Mononuclear cell (primary cell): Measurements from ENCODE around the gene ARL6IP1. TPM values are rescaled to one million over a fixed set of nuclear protein-coding genes. Genes with fewer than 3 reads are reported as not detected.

Experiments
- H3K27me3 ChIP-seq: 2 replicates; pipeline ENCODE4 v1.6.0; 2011; ENCODE audit warnings: low read length, control low read depth; ENCODE audit not compliant: insufficient read depth
- H3K4me1 ChIP-seq: 2 replicates; pipeline ENCODE4 v1.5.1; 2011; ENCODE audit warnings: mild to moderate bottlenecking, low read length, control low read depth; ENCODE audit not compliant: insufficient read depth
- H3K4me3 ChIP-seq: 2 replicates; pipeline ENCODE4 v1.5.1; 2011; ENCODE audit warnings: mild to moderate bottlenecking, low read length, moderate library complexity
- H3K9me3 ChIP-seq: 2 replicates; pipeline ENCODE4 v1.5.1; 2011; ENCODE audit warnings: low read depth, mild to moderate bottlenecking, control low read depth, low read length
- total RNA-seq: library from RNA; depleted of rRNA; stranded (reverse); fragments of >200 nt; gene quantifications from one replicate; pipeline ENCODE4 v1.2.3, GENCODE V29; 2012

ARL6IP1 gene
- total RNA-seq, result 255 TPM

GRCh38 chr16:18801145-18801972 is at the start of gene ARL6IP1:
Gene ARL6IP1, minus strand, starts transcription at chr16:18801549. Its CDS starts 83 bp downstream, at chr16:18801466.
- no peaks in the 10 kb centered on the region for H3K9me3 ChIP-seq
- peaks cover 56% of the 10 kb centered on the region for H3K4me1 ChIP-seq
- peak within 1 kb of the TSS; percentile 90 for H3K4me3 ChIP-seq
- no peaks in the 10 kb centered on the region for H3K27me3 ChIP-seq

- H3K27me3 ChIP-seq, result no peaks in the 10 kb centered on the region
- H3K9me3 ChIP-seq, result no peaks in the 10 kb centered on the region
- H3K4me1 ChIP-seq, result no peaks in the 10 kb centered on the region
- H3K4me3 ChIP-seq, result no peak overlapping the region
Observed at GRCh38 chr16:18846416-18846815, 45.1 kb upstream of the ARL6IP1 start.

GRCh38 chr16:18842565-18842964 is 41.2 kb upstream of the ARL6IP1 start:
- no peaks in the 10 kb centered on the region for H3K4me1 ChIP-seq
- no peaks in the 10 kb centered on the region for H3K9me3 ChIP-seq
- H3K27me3 ChIP-seq, result no peaks in the 10 kb centered on the region
- no peak overlapping the region for H3K4me3 ChIP-seq

GRCh38 chr16:18841833-18842525 is 40.6 kb upstream of the ARL6IP1 start:
- no peaks in the 10 kb centered on the region for H3K4me1 ChIP-seq
- no peak overlapping the region for H3K4me3 ChIP-seq
- no peaks in the 10 kb centered on the region for H3K9me3 ChIP-seq
- H3K27me3 ChIP-seq, result no peaks in the 10 kb centered on the region

DNA sequence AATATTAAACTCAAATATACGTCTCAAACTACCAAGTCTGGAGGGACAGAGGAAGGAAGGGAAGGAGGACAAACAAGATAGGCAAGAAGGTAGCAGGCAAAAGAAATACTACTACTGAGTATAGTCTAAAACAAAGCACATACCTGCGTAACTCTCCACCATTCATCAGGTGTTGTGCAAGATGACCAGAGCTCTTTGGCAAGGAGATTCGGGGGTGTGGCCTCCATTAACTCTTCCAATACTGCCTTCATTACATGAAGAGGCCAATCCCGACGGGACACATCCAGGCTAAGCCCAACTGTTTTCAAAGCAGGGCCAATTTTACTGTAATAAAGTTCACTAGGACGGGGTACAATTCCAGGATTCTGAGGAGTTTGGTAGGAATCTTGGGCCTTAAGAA is 38.2 kb upstream of the ARL6IP1 start:
- Histone ChIP-seq H3K4me3 (no peak overlapping the region), H3K4me1 (no peaks in the 10 kb centered on the region), H3K9me3 (no peaks in the 10 kb centered on the region), H3K27me3 (no peaks in the 10 kb centered on the region)

GRCh38 chr16:18836702-18837101 is 35.4 kb upstream of the ARL6IP1 start:
- Histone ChIP-seq H3K4me3 (no peak overlapping the region), H3K27me3 (no peaks in the 10 kb centered on the region)

GRCh38 chr16:18834864-18835263 is 33.5 kb upstream of the ARL6IP1 start:
- H3K4me1 ChIP-seq, result no peaks in the 10 kb centered on the region
- H3K4me3 ChIP-seq, result no peak overlapping the region
- no peaks in the 10 kb centered on the region for H3K9me3 ChIP-seq
- H3K27me3 ChIP-seq, result no peaks in the 10 kb centered on the region

More at GRCh38 chr16:18836702-18837101, 35.4 kb upstream of the ARL6IP1 start:
- H3K4me1 ChIP-seq, result no peaks in the 10 kb centered on the region
- no peaks in the 10 kb centered on the region for H3K9me3 ChIP-seq

- H3K9me3 ChIP-seq, result no peaks in the 10 kb centered on the region
- no peak overlapping the region for H3K4me3 ChIP-seq
- no peaks in the 10 kb centered on the region for H3K4me1 ChIP-seq
- H3K27me3 ChIP-seq, result no peaks in the 10 kb centered on the region
Observed at GRCh38 chr16:18833707-18834505, 32.6 kb upstream of the ARL6IP1 start.

DNA sequence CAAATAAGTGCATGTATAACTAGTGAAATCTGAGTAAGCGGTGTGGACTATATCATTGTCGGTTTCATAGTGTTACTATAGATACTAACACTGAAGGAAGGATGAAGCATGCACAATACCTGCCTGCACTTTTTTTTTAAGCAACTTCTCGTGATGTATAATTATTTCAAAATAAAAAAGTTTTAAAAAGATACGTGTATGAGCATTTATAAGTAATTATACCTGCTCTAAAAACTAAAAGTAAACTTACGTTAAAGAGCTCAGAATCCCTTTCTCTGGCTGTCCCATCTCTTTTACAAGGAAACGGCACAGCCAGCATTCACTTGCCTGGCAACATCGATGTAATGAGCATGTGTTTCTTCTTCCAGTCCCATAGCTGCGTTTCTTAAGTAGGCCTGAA is 31.3 kb upstream of the ARL6IP1 start:
- no peaks in the 10 kb centered on the region for H3K9me3 ChIP-seq
- H3K27me3 ChIP-seq, result no peaks in the 10 kb centered on the region
- H3K4me3 ChIP-seq, result no peak overlapping the region
- H3K4me1 ChIP-seq, result no peaks in the 10 kb centered on the region

GRCh38 chr16:18832006-18832405 is 30.7 kb upstream of the ARL6IP1 start:
- H3K4me3 ChIP-seq, result no peak overlapping the region
- H3K9me3 ChIP-seq, result no peaks in the 10 kb centered on the region
- no peaks in the 10 kb centered on the region for H3K27me3 ChIP-seq
- no peaks in the 10 kb centered on the region for H3K4me1 ChIP-seq

DNA sequence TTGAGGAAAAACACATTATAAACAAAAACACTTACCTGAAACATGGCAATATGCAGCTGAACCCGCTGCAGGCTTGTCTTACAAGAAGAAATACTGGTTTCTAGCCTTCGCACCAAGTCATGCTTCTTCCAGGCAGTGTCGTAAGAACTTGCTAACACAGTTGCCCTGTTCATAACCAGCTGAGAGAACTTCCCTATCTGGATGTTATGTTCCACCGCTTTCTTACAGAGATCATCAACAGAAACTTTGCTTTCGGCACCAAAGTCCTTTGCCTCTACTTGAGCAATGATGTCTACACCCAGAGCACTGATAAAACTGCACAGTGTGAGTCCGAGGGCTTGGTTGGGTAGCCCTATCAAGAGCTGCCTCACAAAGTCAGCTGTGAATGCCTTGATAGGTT is 27.9 kb upstream of the ARL6IP1 start:
- no peak overlapping the region for H3K4me3 ChIP-seq
- no peaks in the 10 kb centered on the region for H3K9me3 ChIP-seq
- H3K4me1 ChIP-seq, result no peaks in the 10 kb centered on the region
- no peaks in the 10 kb centered on the region for H3K27me3 ChIP-seq

- no peaks in the 10 kb centered on the region for H3K27me3 ChIP-seq
- H3K4me3 ChIP-seq, result no peak overlapping the region
- H3K4me1 ChIP-seq, result no peaks in the 10 kb centered on the region
- H3K9me3 ChIP-seq, result no peaks in the 10 kb centered on the region
Observed at GRCh38 chr16:18827890-18828289, 26.5 kb upstream of the ARL6IP1 start.

DNA sequence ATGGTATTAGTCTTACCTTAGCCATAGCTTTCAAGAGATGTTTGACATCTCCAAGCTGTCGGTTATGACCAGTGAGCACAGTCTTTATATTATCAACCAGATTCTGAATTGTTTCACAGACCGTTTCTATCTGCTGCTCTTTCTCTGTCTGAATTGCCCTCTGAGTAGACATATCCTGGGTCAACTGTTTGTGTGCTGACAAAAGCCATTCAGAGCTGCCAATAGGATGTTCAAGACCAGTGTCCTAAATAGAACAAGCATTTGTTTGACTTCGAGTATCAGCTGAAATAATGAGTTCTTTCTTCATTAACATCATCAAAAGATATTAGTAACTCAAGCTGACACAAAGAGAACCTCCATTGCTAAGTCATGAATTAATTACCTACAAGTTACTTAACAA is 14.9 kb upstream of the ARL6IP1 start:
- Histone ChIP-seq H3K9me3 (no peaks in the 10 kb centered on the region), H3K4me1 (peaks cover 10% of the 10 kb centered on the region), H3K4me3 (no peak overlapping the region), H3K27me3 (no peaks in the 10 kb centered on the region)

DNA sequence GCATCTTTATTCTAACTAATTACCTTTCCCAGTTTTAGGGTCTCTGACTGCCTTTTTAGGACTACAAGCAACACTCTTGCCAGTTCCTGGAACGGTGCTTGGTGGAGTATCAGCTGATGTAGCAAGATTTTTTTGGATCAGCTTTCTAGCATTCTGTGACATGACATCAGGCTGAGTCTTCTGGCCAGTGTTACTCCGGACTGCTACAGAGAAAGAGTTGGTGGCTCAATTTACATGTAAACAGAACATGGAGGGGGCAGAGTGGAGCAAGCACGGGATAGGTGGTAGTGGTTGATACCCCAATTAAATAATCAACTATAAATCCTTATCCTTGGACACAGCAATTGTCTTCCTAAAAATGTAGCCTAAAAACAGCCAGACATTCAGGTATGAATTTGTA is 10.6 kb upstream of the ARL6IP1 start:
- H3K27me3 ChIP-seq, result no peaks in the 10 kb centered on the region
- no peaks in the 10 kb centered on the region for H3K9me3 ChIP-seq
- H3K4me3 ChIP-seq, result no peak overlapping the region
- H3K4me1 ChIP-seq, result no peaks in the 10 kb centered on the region

- Histone ChIP-seq H3K4me3 (no peak overlapping the region), H3K9me3 (no peaks in the 10 kb centered on the region), H3K27me3 (no peaks in the 10 kb centered on the region), H3K4me1 (peaks cover 12% of the 10 kb centered on the region)
Observed at GRCh38 chr16:18809165-18809564, 7.8 kb upstream of the ARL6IP1 start.
